Lower lobe of right lung (tissue), 2 donors: Measurements from ENCODE around the gene SZT2. TPM values are rescaled to one million over a fixed set of nuclear protein-coding genes. Genes with fewer than 3 reads are reported as not detected.
"Not testable (repeated sequence)": the region's sequence is repeated elsewhere in the genome, so short reads cannot be mapped to it uniquely, and the experiment has no call there.

ENCODE experiments used
- ATAC-seq, 2 donors: fragments of 200-7000 bp; cut with Tn5 transposase; one replicate each; pipeline ENCODE4 v1.9.1; 2020 to 2022; ENCODE audit warnings: mild to moderate bottlenecking in 2 of 2, moderate library complexity in 2 of 2
- DNase-seq: peaks from one replicate; pipeline ENCODE4 v3.0.0-alpha.2; 2020
- H3K27ac ChIP-seq: fragments of 200-600 bp; one replicate; pipeline ENCODE4 v1.8.0; 2022
- H3K27me3 ChIP-seq: fragments of 200-600 bp; one replicate; pipeline ENCODE4 v1.8.0; 2022; ENCODE audit warnings: low read depth
- H3K36me3 ChIP-seq: fragments of 200-600 bp; one replicate; pipeline ENCODE4 v1.8.0; 2022; ENCODE audit warnings: mild to moderate bottlenecking
- H3K4me1 ChIP-seq: fragments of 200-600 bp; one replicate; pipeline ENCODE4 v1.8.0; 2022
- H3K4me3 ChIP-seq: fragments of 200-600 bp; one replicate; pipeline ENCODE4 v1.8.0; 2022; ENCODE audit warnings: mild to moderate bottlenecking
- H3K9me3 ChIP-seq: fragments of 200-600 bp; one replicate; pipeline ENCODE4 v1.8.0; 2022
- CTCF ChIP-seq: fragments of 200-600 bp; IDR thresholded peaks from one replicate; pipeline ENCODE4 v1.8.0; 2022; ENCODE audit warnings: antibody characterized with exemption, mild to moderate bottlenecking
- intact Hi-C: fragments of 100-400 bp; cut with DNase I; formaldehyde crosslinking; loops from one replicate; pipeline ENCODE4 v1.11.0; 2022
- total RNA-seq: library from RNA; stranded (reverse); fragmentation: NEBNext Ultra II Directional; extraction: Animal tissue kit (Norgen Biotek cat#: 25700); gene quantifications from one replicate; pipeline ENCODE4 v1.2.1, GENCODE V29; 2021
- donor health status: DM: no; HTN: yes; CAD: no; lungs with severe emphysema.

Gene SZT2
- total RNA-seq, 1 donor from 2014 or later: 71.5 TPM

GRCh38 chr1:43392702-43393101 lies 3.0 kb downstream of the SZT2 start:
- TF ChIP-seq CTCF: no peak
- DNase-seq: no peak
- intact Hi-C loops: no loop called here
- H3K27ac ChIP-seq: no peak overlapping the region
- peaks cover 26% of the 10 kb centered on the region for H3K4me1 ChIP-seq
- peaks cover 17% of the 10 kb centered on the region for H3K36me3 ChIP-seq
- no peak for ATAC-seq
- no peaks in the 10 kb centered on the region for H3K27me3 ChIP-seq
- no peaks in the 10 kb centered on the region for H3K9me3 ChIP-seq
- H3K4me3 ChIP-seq: no peak overlapping the region

GRCh38 chr1:43395523-43395922 lies 5.8 kb downstream of the SZT2 start:
- Histone ChIP-seq H3K4me1 (peaks cover 8% of the 10 kb centered on the region), H3K4me3 (no peak overlapping the region), H3K27ac (no peak overlapping the region), H3K36me3 (peaks cover 17% of the 10 kb centered on the region), H3K9me3 (no peaks in the 10 kb centered on the region), H3K27me3 (no peaks in the 10 kb centered on the region)
- intact Hi-C loops: no loop called here
- no peak for TF ChIP-seq CTCF
- DNase-seq (no peak), ATAC-seq (no peak)

- no peaks in the 10 kb centered on the region for H3K27me3 ChIP-seq
- H3K27ac ChIP-seq: no peak overlapping the region
- no peak for TF ChIP-seq CTCF
- no peaks in the 10 kb centered on the region for H3K9me3 ChIP-seq
- H3K4me3 ChIP-seq: no peak overlapping the region
- intact Hi-C loops: no loop called here
- H3K36me3 ChIP-seq: peaks cover 17% of the 10 kb centered on the region
- ATAC-seq (no peak), DNase-seq (no peak)
- peaks cover 3% of the 10 kb centered on the region for H3K4me1 ChIP-seq
These were observed 6.4 kb downstream of the SZT2 start for GRCh38 chr1:43396059-43396458.

GRCh38 chr1:43398227-43398626 lies 8.5 kb downstream of the SZT2 start:
- no peaks in the 10 kb centered on the region for H3K9me3 ChIP-seq
- ATAC-seq (no peak), DNase-seq (no peak)
- intact Hi-C loops: no loop called here
- no peak overlapping the region for H3K27ac ChIP-seq
- no peak overlapping the region for H3K4me3 ChIP-seq
- TF ChIP-seq CTCF: no peak
- H3K36me3 ChIP-seq: peaks cover 22% of the 10 kb centered on the region
- H3K4me1 ChIP-seq: no peaks in the 10 kb centered on the region
- no peaks in the 10 kb centered on the region for H3K27me3 ChIP-seq

- intact Hi-C loops, H3K27ac ChIP-seq, H3K27me3 ChIP-seq, H3K4me1 ChIP-seq, H3K4me3 ChIP-seq, DNase-seq, ATAC-seq, H3K9me3 ChIP-seq: not testable (repeated sequence)
- H3K36me3 ChIP-seq: peaks cover 33% of the 10 kb centered on the region
These were observed 10.7 kb downstream of the SZT2 start for GRCh38 chr1:43400441-43400840.

- Histone ChIP-seq H3K27me3 (no peaks in the 10 kb centered on the region), H3K9me3 (no peaks in the 10 kb centered on the region), H3K27ac (no peak overlapping the region), H3K36me3 (peaks cover 46% of the 10 kb centered on the region), H3K4me1 (no peaks in the 10 kb centered on the region), H3K4me3 (no peak overlapping the region)
- ATAC-seq: peak in 1 of 2 donors; percentile 14
- TF ChIP-seq CTCF: no peak
- DNase-seq: no peak
- intact Hi-C loops: no loop called here
These were observed 12.6 kb downstream of the SZT2 start for GRCh38 chr1:43402089-43402865.
